GM19468 (cell line): Measurements from ENCODE around the gene CDC26.
"Not testable (repeated sequence)": the region's sequence is repeated elsewhere in the genome, so short reads cannot be mapped to it uniquely, and the experiment has no call there.

Experiments used
- ATAC-seq: cut with Tn5 transposase; IDR thresholded peaks from one replicate; pipeline ENCODE4 v1.9.1; 2021; ENCODE audit warnings: mild to moderate bottlenecking, moderate library complexity, moderate number of reproducible peaks; ENCODE audit not compliant: unreplicated experiment; ENCODE audit errors: extremely low read depth

Gene CDC26

DNA sequence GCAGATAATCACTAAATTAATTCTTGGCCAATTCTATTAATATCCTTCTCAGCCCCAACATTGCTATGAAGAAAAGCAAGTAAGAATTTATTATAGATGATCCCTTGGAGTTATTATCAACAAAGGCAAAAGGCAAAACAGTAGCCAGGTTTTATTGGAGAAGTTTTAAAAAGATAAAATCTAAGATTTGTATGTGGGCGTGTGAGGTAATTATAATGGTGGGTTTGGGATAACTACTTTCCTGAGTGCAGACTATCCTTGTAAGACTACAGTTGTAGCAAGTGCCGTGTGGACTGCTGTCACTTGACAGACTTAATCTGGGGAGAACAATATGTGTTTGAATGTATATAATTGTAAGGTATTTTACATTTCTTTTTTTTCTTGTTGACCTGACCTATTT is 30.8 kb downstream of the CDC26 start:
- ATAC-seq: no peak

DNA sequence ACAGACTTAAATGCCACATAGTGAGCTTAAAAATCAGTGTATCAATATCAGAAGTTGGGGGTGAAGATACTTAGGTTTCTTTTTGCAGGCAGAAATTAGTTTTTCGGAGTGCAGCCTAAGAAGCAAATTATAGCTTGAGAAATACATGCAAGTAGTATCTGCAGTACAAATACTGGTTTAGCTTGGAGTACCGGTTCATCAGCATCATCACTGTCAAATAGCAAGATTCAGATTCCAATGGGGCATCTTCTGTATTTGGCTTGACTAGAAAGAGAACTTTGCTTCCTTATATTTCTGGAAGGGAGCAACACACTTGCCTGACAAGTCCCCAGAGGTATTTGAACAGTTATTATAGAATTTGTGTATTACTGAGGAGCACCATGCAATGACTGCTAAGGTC is 34.2 kb downstream of the CDC26 start:
- no peak for ATAC-seq

DNA sequence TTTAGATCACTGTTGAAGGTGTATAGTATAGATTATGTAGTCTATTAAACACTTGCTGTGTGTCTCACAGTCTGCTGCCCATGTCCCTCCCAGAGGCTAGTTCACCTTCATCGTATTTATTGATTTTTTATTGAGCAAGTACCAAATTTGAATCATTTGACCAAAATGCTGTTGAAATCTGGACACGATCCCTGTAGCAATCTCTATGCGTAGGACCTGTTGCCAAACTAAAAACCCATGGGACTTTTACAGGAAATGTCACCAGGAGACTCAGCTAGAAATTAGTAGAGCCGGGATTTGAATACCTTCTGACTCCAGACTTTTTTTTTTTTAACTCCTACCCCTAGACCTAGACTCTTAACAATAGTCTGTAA is 36.5 kb downstream of the CDC26 start:
- no peak for ATAC-seq

DNA sequence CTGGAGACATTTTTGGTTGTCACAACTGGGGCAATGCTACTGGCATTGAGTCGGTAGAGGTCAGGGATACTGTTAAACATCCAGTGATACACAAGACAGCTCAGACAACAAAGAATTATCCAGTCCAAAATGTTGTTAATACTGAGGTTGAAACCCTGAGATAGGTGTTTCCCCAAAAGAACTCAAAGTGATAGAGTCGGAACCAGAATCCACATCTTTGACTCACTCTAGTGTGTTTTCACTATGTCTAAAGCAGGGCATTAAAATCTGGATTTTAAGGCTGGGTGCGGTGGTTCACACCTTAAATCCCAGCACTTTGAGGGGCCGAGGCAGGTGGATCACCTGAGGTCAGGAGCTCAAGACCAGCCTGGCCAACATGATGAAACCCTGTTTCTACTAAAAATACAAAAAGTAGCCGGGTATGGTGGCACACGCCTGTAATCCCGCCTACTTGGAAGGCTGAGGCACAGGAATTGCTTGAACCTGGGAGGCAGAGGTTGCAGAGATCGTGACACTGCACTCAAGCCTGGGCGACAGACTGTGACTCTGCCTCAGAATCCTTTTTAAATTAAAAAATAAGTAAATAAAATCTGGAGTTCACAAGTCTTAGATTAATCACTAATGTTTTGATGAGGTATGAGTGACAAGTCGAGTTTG is 37.0 kb downstream of the CDC26 start:
- no peak for ATAC-seq

DNA sequence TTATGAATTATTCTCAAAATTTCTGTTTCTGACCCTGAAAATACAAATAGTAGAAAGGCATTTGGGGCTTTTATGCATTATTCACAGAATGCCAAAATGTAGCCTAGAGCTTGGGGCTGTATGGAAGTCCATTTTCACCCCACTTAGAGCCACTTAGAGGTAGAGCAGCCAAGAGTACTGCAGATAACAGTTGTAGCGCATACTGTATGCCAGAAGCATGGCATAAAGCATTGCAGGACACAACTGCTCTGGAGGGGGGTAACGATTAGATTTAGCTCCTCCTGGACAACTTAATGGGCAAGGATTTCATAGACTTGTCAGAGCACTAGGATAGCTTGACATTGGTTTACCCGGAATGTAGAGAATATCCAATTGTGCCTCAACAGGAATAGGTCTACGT is 38.3 kb downstream of the CDC26 start:
- no peak for ATAC-seq

DNA sequence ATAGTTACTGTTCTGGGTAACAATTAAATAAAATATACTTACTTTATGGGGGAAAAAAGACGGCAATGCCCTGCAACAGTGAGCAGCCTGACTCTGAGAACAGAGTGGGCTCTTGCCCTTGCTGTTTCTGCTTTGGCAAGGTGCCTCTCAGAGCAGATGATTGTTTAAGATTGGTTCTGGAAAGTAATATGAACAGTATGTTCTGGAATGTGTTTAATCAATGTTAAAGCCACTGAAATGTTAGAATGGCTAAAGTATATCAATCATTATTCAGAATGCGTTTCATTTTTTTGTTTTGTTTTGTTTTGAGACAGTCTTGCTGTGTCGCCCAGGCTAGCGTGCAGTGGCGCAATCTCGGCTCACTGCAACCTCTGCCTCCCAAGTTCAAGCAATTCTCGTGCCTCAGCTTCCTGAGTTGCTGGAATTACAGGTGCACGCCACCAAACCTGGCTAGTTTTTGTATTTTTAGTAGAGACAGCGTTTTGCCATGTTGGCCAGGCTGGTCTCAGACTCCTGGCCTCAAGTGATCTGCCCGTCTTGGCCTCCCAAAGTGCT is 39.6 kb downstream of the CDC26 start:
- not testable (repeated sequence) for ATAC-seq

DNA sequence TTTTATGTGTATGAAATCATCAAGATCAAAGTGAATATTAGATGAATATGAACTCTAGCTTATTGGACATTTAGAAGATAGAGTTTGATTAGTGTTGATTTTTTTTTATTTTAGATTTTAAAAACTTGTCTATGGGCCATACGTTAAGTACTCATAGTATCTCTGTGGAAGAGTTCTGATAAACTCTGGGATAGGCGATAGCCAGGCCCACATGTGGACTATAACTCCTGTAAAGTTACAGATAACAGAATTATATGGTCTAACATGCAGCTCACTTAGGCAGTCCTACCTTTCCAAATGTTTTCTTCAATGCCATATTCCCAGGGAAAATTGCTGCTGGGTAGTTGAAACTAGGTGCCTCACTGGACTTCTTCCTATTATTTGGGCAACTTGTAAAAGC is 43.7 kb downstream of the CDC26 start:
- no peak for ATAC-seq

DNA sequence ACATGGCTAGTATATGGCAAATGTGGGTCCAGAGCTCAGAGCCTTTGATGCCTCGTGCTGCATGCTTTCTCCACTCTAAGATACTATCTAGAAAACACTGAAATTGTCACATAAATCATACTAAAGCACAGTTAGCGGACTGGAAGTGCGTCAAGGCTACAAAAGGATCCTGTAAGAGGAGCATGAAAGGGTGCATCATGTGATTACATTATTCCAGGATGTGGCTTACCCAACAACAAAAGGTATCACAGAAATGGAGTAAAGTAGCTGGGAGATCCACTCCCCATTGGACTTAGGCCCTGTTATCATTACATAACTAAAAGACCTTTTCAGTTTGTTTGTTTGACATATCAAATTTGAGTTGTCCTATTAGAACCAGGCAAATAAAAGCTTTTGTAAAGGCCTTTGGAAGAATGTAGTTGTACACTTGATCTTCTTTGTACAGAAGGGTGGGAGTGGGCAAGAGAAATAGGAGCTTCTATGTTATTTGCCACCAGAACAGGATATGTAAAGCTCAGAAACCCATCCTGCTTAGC is 47.2 kb downstream of the CDC26 start:
- ATAC-seq: no peak

DNA sequence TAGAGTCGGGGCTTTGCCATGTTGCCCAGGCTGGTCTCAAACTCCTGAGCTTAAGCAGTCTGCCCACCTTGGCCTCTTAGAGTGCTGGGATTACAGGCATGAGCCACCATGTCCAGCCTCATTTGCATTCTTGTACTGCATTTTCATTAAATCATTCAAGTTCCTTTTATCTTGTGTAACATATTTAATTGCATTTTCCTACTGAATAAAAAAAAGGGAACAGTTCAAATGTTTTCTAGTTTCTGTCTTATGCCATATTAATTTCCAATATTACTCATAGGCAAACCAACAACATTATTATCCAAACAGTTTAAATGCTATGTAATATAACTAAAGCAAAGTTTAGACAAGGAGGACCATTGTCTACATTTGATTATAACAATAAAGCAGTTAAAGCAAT is 47.9 kb downstream of the CDC26 start:
- ATAC-seq: no peak

DNA sequence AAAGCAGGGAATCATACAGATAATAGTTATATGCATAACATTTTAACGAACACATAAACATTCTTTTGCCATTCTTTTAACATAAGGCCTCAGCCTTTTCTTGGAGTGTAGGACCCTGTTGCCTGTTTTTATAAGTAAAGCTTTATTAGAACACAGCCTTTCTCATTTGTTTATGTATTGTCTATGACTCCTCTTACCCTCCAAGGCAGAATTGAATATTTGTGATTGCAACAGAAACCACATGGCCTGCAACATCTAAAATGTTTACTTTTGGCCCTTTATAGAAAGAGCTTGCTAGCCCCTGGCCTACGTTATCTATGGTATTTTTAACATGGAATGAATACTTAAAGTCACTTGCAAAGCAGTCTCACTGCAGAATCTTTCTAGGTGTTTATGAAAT is 51.4 kb downstream of the CDC26 start:
- ATAC-seq: no peak

DNA sequence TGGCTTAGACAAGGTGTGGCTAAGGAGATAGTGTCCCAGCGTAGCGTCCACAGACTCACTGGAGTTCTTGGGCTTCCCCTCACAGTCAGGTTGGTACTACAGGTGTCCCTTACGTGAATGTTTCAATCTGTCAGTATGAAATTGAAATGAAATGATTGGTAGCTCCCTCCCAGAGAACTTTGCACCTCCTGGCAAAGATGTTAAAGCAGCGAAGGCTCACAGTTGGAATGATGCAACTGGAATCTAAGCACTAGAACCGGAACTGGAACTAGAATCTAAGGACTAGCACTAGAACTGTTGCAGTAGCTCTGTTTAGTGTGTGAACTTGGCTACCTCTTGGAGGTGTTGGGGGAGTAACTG is 52.9 kb downstream of the CDC26 start:
- no peak for ATAC-seq

DNA sequence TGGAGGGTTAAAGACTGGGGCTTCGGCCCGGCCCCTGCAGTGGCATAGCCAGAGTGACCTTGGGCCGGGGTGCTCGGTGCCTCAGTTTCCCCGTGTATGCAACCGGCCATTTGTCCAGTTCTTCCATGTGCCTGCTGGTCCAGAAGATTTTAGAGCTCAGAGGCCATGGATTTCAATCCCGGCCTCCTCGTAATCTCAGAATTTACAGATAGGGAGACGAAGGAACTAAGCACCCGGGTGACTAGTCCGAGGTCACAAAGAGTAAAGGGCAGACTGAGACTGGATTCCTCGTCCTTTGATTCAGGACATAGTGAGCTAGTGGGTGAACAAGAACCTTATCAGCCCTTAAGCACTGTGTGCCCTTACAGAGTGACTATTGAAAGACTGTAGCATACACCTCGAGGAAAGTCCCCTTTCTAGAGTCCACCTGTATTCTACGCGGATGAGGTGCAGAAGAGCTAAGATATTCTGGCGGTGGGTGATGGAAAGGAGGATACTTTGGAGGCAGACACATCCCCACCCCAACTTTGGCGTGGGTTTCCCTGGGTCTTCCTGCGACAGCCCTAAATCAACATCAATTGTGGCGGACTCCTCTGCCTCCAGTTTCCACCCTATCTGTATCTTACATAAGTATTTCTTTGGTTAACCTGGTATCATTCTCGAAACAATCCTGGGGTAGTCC is 53.4 kb downstream of the CDC26 start:
- ATAC-seq: no peak

DNA sequence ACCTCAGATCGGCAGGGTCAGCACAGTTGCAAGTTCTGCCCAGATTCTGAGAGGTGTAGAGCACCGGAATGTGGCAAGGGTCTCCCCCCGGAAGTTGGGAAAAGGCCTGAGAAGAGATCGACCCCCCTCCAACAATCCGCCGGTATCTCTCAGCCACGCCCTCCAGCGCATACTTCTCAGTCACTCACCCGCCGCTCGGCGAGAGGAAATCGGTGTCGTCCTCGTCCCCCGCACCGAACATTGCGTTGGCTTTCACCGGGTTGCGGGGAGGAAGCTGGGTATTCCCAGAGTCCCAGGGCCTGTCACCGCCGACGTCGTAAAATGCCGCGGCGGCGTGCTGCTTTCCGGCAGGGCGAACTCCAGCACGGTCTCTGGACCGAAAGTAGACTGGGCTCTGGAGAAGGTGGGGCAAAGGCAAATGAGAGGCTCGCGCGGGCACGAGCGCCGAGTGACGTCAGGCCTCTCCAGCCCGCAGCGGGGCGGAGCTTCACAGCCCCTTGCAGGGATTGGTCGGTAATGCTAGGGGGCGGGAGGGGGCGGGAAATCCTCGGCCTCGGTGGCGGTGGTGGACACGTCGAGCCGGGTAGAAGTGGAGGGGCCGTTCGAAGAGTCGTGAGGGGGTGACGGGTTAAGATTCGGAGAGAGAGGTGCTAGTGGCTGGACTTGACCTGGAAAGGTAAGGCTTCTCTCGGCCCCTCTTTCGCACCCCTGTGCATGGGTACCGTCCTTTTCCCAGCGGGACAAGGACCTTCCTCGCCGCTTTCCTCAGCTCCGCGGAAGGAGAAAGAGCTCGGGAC is 54.2 kb downstream of the CDC26 start, which contains the start of the genes FKBP15 and SLC31A1:
TSS of gene FKBP15 (minus strand) at position 275 of the 797 bp plus-strand sequence. CDS start at position 241, 34 bp downstream.
TSS of gene SLC31A1 (plus strand) at position 542 of the 797 bp plus-strand sequence. CDS start 34,605 bp downstream, outside the sequence.
- ATAC-seq: peak; percentile 88

DNA sequence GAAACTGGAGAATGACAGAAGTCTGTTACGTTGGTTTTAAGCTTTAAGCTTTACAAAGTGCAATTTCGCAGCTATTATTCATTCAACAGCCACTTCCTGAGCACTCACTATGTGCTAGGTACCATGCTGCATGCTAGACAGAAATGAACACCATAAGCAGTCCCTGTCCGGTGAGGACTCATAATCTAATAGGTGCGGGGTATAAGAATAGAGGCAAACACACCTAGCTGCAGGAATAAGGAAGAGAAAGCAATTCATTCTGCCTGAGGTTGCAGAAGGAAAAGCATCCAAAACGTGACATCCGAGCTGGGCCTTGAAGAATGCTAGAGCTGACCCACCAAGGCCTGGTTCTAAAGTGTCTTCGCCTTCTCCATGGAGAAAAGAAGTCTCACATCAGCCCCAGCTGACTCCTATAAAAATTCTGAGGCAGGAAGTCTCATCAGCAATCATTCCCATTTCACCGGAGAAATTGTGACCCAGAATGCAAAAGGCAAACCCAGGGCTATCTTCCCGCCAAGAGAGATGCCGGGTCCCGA is 54.8 kb downstream of the CDC26 start:
- ATAC-seq: no peak

DNA sequence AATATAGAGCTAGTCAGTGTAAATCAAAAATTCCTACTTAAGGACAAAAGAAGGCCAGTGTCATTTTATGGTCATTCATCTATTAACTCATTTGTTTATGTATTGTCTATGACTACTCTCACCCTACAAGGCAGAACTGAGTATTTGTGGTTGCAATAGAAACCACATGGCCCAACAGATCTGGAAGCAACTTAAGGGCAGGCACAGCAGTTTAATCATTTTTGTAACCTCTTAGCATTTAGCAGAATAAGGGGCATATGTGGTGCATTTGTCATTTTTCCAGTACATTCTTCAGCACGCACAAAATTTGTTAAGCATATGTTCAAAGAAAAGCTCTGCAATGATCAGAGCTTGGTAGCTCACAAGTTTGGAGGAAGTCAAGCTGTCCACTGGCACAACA is 55.4 kb downstream of the CDC26 start:
- ATAC-seq: peak; percentile 30

DNA sequence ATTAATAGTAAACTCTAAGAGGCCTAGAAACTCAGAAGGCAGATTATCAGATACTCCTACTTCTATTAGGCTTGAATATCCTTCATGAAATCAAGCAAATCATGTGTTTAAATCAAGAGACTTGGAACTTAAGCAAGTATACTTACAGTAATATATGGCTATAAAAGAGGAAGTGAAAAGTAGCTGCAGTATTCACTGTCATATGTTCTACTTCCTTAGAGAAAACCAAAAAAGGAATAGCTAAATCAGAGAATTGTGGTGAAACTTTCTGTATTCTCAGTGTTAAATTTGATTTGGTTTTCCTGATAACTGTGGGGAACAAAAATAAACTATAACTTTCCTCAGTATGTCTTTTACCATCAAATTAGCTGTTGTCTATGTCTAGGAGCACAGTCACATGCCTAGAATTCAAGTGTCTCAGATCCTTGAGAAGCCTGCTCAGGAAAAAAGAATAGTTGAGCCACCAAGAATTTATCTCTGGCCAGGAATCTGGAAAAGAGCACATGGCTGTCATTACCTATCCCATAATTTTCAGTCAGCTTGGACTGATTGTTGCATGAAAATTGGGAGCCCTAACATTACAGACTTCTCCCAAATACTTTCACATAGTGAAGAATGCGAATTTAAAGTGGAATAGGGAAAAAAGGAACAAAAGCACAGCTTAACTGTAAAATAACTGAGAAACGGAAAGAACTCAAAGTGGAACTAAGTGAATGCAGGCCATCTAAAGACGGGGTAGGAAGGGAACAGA is 56.0 kb downstream of the CDC26 start:
- ATAC-seq: no peak
